Activated CD4-positive, alpha-beta T cell treated with anti-CD3 and anti-CD28 coated beads, Interleukin-2, Interleukin-6, amounts not matched to agents 100 ng/mL and 50 ng/mL, durations not matched to agents 16 hours and 8 hours (primary cell): ENCODE data around the gene TELO2.
"Not testable (repeated sequence)": the region's sequence is repeated elsewhere in the genome, so short reads cannot be mapped to it uniquely, and the experiment has no call there.

Source experiments
- DNase-seq: peaks from one replicate; pipeline ENCODE4 v3.0.0-alpha.2; 2020

The TELO2 gene

DNA sequence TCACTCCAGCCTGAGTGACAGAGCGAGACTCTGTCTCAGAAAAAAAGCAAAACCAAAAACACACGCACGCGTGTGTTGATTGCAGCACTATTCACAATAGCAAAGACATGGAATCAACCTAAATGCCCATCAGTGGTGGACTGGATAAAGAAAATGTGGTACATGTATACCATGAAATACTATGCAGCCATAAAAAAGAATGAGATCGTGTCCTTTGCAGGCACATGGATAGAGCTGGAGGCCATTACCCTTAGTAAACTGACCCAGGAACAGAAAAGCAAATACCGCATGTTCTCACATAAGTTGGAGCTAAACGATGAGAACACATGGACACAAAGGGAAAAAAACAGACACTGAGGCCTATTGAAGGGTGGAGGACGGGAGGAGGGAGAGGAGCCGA, 14.2 kb upstream of the TELO2 start:
- not testable (repeated sequence) for DNase-seq

DNA sequence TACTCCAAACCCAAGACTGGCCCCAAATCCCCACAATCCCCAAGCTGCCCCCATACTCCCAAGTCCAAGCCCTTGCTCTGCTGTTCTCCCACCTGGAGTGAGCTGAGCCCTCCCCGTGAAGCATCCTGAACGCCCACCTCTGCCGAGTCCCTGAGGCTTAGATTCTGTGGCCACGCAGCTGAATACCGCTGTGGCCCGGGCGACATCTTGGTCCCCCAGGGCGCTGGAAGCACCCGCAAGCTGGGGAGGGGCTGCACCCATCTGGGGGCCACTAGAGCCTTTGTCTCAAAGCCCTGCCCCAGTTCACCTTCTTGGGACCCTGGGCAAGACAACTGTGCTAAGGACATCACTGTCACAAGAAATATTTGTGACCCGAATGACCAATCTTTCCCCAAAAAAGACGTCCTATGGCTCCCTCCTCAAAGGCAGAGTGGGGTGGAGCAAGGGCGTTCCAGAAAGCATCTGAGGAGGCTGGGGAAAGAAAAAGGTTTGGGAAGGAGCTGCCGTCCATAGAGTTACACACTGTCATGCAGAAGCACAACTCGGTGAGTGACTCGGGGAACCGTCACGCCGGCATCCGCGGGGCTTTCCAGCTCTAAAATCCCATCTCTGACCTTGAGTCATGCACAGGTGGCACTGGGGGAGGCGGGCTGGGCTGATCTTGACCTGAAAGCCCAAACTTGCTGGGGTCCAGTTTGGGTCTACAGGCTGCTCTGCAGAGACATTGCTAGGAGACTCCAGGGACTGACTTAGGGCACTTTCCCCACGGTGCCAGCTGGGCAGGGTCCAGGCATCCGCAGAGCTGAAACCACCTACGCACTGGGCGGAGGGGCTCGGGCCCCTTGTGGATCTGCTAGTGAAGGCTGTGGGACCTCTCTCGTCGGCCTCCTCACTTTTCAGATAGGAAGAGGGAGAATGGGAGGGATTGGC, 11.0 kb upstream of the TELO2 start:
- DNase-seq, result no peak

DNA sequence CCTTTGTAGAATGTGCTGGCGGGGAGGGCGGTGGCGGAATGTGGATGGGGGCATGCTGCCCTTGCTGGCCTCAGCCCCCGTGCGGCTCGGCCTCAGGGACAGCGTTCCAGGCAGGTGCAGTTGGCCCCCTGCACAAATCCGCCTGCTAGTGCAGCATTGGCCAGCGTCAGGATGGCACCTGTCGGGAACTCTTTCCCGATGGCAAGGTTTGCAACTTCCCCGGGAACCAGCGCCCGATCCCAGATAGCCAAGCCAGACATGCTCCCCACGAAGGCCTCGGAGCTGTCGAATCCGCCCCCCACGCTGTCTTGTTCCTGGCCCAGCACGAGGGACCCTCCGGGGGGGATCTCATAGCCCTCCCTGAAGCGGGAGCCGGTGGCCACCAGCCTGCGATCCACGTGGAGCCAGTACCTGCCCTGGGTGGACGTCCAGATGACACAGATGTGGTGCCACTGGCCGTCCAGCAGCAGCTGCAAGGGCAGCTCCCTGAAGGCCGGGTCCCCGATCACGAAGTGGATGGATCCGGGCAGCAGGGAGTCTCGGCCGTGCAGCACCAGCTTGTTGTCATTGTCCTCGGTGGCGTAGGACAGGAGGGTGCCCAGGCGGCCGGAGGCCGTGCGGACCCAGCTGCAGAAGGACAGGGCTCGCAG, 7.2 kb upstream of the TELO2 start:
- DNase-seq, result no peak

DNA sequence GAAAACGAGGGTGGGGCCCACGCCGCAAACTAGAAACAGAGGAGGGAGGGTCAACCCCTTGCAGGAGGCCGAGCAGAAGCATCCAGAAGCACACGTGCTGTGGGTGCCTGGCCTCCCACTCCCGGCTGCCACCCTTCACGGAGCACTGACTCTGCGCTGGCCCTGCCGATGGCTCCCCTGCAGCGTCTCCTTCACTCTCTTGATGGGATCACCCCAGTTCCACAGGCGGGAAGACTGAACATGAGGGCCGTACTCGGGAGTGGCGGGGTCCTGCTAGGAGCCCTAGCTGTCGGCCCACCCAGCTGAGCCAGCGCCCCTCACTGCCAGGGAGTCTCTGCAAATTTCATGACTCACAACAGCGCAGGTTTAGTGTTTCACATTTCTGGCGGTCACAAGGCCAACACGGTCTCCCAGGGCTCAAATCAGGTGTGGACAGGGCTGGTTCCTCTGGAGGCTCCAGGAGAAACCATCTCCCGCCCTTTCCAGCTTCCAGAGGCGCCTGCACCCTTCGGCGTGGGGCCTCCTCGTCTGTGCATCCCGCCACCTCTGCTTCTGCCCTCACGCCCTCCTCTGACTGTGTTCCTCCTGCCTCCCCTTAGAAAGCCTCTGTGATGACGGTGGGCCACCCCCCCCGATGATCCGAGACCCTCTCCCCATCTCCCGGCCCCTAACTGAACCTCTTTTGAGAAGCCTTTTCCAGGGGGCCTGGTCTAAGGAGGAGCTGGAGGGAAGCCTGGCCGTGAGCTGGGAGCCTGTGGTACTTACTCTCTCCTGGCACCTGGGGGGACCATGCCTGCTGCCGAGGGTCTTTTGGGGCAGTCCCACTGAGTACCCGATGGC, 6.4 kb upstream of the TELO2 start:
- DNase-seq, result no peak

DNA sequence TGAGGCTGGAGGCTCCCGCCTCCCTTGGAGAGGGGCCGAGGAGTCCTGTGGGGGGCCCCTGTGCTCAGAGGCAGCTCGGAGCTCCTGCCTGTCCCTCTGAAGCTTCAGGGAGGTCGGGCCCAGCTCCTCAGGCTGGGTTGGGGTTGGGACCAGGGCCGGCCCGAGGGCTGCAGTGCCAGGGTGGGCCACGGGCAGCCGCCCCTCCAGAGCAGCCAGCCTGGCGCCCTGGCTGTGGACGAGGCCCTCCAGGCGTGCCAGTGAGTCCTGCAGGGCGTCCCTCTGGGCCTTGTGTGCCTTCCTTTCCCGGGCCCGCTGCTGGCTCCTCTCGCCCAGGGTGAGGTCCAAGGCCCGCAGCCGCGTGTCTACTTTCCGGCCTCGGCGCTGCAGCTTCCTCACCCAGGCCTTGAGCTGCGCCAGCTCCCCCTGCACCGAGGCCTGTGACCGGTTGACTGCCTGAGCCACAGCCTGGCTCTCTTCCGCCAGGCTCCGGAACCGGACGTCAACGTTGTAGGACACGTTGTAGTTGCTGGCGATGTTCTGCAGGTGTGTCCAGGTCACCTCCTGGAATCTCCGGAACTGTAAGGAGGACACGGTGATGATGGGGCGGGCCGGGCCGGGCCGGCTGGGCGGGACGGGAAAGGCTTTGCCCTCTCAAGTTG, 5.6 kb upstream of the TELO2 start:
- no peak for DNase-seq

DNA sequence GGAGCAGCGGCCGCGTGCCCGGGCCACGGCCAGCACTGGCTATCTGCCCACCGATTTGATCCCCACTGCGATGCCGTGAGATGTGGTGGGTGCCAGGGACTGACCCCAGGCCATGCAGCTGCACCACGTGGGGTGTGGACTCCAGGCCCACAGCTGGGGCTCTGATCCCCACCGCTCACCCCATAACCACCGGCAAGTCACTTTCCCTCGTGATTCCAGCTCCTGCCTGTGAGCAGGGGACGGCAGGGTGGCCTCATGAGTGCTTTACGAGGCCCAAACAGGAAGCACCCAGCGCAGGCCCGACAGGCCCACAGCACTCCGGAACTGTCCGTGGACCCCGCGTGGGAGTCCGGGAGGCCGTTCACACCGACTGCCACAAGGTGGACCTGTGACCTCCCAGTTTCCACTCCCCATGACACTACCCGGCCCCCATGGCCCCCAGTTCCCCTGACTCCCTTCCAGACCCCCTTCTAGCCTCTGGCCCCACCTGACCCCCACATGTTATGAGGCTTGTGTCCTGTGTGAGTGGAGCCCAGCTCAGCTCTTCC, 5.0 kb upstream of the TELO2 start:
- DNase-seq, result no peak

DNA sequence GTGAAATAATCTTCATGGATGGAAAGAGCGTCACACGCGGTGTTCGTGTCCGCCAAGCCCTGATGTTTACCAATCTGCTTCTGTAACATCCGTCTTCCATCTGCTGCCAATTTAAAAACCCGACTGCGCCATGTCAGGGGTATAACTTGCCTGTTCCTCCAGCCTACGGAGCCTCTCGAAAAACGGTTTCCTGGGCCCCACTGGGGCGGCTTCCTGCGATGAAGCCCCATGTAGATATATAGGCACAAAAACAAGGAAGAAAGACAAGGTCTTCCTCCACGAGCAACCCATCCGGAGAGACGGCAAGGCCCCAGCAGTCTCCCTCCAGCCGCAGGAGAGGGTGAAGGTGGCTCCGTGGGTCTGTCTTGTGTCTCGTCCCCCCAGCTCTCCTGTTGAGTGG, 4.5 kb upstream of the TELO2 start, which contains the start of gene PTX4:
PTX4 (minus strand) TSS at position 326 of the 400 bp plus-strand sequence; CDS start at position 291, 35 bp downstream.
- no peak for DNase-seq

DNA sequence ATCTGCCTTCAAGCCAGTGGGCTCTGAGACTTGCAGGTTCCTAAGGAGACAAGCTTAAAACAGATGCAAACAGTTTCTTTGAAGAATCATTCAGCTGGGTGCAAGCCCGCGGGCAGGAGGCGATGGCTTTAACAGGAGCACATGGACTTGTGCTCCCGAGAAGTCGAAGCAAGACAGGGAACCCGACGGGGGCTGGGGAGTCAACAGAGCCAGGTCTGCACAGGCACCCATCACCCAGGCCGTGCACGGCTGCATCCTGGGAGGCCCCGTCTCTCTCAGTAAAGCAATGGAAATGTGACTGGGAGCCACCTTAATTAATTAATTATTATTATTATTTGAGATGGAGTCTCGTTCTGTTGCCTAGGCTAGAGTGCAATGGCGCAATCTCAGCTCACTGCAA, 4.1 kb upstream of the TELO2 start:
- DNase-seq, result no peak

DNA sequence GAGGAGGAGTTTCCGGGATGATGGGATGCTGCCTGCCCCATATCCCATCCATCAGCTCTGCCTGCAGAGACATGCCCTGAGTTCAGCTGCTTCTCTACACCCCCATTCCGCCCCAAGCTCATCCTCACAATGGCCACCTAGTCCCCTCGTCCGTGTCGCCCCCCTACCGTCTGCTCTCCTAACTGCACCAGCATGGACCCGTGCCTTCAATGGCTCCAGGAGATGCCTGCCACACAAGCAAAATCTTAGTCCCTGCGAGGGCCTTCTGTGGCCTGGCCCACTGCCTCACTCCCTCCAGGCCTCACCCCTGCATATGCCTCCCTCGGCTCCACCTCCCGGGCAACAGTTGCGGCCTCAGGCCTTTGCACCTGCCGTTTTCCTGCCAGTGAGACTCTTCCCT, 1.8 kb upstream of the TELO2 start:
- no peak for DNase-seq

DNA sequence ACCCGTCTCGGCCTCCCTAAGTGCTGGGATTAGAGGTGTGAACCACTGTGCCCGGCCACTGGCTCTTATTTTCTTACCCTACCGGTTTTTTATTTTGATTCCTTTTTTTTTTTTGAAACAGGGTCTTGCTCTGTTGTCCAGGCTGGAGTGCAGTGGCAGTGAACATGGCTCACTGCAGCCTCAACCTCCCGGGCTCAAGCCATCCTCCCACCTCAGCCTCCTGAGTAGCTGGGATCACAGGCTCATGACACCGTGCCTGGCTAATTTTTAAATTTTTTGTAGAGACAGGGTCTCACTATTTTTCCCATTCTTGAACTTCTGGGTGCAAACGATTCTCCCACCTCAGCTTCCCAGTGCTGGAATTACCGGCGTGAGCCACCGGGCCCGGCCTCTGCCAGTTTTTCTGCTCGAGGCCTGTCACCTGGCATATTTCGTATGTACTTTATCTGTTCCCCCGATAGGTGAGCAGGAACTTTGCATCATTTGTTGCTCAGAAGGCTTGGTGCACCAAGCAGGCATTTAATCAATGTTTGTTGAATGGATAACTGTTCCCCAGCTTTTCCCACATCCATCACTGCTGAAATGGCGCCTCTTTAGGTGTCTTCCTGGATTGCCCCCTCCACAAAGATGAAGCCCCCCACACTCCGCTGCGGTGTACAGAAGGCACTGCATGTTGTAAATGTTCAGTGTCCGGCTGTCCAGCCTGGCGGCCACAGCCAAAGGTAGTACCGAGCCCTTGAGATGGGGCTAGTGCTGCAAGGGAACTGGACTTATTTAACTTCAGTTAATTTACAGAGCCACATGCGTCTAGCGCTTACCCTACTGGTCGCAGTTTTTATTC, 858 bp upstream of the TELO2 start:
- no peak for DNase-seq

DNA sequence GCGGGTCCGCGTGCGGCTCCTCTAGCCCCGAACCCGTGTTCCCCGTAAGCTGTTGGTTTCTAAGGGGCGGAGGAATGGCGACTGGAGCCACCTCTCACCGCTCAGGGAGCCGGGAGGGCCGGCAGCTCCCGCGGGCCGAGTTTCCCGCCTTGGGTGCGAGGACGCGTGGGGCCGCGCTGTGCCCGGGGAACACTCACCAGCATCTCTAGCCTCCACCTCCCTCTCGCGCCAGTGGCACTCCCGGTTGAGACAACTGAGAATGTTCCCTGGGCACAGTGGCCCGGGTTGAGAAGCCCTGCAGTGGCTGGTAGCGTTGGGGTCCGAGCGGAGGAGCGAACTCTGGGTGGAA, 560 bp downstream of the TELO2 start:
- peak; percentile 22 for DNase-seq

DNA sequence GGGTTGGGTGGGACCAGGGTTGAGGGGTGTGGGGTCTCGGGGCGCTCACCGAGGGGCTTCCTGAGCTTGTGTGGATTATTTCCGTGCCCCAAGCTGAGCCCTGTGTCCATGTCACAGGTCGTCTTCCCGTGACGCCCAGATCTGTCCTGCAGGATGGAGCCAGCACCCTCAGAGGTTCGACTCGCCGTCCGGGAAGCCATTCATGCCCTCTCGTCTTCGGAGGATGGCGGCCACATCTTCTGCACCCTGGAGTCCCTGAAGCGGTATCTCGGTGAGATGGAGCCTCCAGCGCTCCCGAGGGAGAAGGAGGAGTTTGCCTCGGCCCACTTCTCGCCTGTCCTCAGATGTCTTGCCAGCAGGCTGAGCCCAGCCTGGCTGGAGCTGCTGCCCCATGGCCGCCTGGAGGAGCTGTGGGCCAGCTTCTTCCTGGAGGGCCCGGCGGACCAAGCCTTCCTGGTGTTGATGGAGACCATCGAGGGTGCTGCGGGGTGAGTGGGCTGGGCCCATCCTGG, 1.0 kb downstream of the TELO2 start:
- DNase-seq, result no peak

DNA sequence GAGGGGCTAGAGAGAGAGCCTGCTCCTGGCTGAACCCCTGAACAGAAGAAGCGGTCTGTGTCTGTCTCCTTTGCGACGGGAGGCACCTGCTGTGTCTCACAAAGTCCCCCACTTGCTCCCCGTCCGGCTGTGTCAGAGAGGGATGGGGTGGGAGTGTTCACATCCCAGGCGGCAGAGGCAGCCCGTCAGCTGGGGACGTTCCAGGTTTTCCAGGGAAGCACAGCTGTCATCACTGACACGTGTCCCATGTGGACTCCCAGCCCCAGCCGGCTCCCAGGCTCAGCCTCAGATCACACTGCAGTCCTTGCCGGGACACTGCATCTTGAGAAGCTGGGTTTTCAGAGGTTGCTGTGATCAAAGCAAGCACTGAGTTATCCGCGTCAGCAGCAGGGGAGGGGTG, 1.6 kb downstream of the TELO2 start:
- DNase-seq, result no peak

DNA sequence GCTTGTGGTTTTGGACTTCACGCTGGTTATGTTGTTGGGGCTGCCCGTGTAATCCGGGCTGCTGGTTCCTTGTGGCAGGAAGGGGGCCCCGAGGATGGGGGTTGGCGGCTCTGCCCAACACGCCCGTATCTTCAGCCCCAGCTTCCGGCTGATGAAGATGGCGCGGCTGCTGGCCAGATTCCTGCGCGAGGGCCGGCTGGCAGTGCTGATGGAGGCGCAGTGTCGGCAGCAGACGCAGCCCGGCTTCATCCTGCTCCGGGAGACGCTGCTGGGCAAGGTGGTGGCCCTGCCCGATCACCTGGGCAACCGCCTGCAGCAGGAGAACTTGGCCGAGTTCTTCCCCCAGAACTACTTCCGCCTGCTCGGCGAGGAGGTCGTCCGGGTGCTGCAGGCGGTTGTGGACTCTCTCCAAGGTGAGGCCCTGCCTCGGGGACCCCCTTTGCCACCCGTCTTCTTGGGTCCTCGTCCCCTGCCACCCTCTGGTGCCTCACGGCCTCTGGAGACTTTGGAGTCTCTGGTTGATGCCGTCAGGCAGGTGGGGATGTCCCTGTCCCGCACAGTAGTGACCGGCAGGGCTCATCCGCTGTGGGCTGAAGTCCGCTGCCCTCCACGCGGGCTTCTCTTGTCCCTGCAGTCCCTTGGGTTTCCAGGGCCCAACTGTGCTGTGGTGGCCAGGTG, 2.2 kb downstream of the TELO2 start:
- DNase-seq, result no peak

DNA sequence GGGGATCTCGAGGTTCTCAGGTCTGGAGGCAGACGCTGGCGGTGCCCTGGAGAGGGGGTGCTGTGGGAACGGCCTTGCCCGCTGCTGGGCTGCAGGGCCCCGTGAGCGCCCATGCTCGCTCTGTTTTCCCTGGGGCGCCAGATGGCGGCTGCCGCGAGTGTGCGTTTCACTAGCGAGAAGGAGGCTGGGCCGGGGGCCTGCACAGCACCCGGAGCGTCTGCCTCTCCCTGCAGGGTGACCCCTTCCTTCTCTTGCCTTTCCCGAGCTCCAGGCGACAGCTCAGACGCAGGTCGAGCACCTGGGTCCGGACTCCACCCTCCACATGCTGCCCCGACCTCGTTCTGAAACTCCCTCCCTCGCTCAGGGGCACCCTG, 2.7 kb downstream of the TELO2 start:
- DNase-seq, result no peak

DNA sequence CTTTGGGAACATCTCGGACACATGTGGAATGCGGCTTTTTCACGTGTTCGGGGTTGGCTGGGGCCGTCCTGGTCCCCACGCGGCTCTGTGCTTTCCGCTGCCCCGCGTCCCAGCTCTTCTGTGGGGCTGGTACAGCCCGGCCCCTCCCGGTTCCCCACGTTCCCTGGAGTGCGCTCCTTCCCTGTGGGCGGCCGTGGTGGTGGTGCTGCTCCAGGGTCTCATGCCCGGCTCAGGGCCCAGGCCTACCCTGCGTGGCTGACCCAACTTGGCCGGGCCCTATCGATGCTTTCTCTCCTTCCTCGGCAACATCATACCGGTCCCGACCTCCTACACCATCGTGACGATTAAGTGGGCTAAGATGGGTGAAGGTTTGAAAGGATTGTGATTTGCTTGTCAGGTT, 3.3 kb downstream of the TELO2 start:
- DNase-seq, result no peak

DNA sequence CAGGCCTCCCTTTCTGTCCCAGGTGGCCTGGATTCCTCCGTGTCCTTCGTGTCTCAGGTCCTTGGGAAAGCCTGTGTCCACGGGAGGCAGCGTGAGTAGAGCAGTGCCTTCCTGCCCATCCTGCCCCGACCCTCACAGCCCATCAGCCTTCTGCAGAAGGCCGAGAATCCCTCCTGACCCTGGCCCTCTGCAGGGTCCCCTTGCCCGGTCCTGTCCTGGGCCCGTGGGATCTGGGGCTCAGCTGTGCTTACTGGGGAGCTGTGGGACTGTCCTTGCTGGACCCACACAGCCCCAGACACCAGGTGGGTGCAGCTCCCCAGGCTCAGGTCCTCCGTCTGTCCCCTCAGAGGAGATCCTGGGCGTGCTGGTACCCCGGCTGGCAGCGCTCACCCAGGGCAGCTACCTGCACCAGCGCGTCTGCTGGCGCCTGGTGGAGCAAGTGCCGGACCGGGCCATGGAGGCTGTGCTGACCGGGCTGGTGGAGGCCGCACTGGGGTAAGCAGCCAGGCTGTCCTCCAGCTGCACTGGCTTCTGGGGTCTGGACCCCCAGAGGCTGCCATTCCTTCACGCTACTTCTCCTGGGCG, 3.9 kb downstream of the TELO2 start:
- DNase-seq, result no peak

DNA sequence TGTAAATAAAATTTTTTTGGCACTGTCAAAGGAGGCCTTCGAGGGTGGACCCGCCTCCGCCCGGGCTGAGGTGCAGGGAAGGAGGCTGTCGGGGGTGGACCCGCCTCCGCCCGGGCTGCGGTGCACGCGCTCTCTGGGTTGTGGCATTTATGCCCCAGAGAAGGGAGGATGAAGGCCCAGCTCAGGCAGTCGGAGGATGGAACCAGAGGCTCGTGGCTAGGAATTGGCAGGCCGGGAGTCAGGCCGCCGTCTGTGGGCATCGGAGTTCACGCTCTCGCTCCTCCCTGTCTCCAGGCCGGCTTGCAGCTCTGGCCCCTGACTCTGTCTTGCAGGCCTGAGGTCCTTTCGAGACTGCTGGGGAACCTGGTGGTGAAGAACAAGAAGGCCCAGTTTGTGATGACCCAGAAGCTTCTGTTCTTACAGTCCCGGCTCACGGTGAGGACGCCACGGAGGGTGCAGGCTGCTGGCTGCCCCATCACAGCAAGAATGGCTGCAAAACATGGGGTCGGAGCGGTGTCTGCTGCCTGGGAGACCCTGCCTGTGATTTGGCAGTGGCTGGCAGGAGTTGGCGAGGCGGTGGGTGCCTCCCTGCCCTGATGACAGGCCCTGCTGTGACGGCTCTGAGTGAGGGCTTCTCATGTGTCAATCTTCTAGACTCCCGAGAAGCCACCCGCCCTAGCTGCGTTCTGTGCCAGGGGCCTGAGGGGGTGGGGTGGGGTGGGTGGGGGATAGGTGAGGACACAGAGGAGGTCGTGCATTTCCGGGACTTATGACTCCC, 5.9 kb downstream of the TELO2 start:
- DNase-seq, result no peak

DNA sequence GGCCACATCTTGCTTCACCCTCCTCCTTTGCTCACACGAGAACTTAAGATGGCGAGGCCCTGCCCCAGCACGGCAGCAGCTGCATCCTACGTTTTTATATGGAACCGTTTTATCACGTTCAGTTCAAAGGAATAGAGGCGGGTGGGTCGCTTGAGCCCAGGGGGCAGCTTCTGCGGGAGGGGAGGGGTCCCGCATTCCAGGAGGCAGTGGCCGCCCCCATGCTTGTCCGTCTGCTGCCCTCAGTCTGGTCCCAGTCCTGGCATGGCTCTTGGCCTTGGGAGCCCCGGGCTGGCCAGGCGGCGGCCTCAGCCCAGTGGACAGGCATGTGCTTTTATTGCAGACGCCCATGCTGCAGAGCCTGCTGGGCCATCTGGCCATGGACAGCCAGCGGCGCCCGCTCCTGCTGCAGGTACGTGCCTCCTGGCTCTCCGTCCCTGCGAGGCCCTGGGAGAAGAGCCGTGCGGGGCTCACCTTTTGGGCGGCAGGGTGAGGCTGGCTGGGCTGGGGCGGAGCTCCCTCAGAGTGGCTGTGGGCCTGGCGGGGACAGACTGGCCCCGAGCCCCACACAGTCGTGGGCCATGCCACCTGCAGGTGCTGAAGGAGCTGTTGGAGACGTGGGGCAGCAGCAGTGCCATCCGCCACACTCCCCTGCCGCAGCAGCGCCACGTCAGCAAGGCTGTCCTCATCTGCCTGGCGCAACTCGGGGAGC, 6.8 kb downstream of the TELO2 start:
- DNase-seq, result no peak
